COLO668 (cell line): Measurements from ENCODE around the gene POGLUT2.
A peak's percentile ranks its signal among the peaks of the same experiment; 100 is the strongest.
"Not testable (repeated sequence)": the region's sequence is repeated elsewhere in the genome, so short reads cannot be mapped to it uniquely, and the experiment has no call there.

Experiments
- DNase-seq: peaks from one replicate; lab custom pipeline; 2025; ENCODE audit not compliant: unreplicated experiment; lab: John Stamatoyannopoulos, UW

POGLUT2 gene

GRCh38 chr13:102807699-102808098, 8.9 kb upstream of the POGLUT2 start:
- DNase-seq = no peak

- no peak for DNase-seq
Measured at GRCh38 chr13:102805680-102806079, 6.9 kb upstream of the POGLUT2 start.

GRCh38 chr13:102800145-102801041, 1.6 kb upstream of the POGLUT2 start:
- peak; percentile 95 for DNase-seq

- peak; percentile 70 for DNase-seq
Measured at GRCh38 chr13:102799426-102800144, 809 bp upstream of the POGLUT2 start.

GRCh38 chr13:102793611-102794355, 5.0 kb downstream of the POGLUT2 start:
- no peak for DNase-seq

GRCh38 chr13:102792396-102792795, 6.4 kb downstream of the POGLUT2 start:
- no peak for DNase-seq

GRCh38 chr13:102788683-102789082, 10.1 kb downstream of the POGLUT2 start:
- DNase-seq = no peak

- no peak for DNase-seq
Measured at GRCh38 chr13:102784483-102784882, 14.3 kb downstream of the POGLUT2 start.

- DNase-seq = no peak
Measured at GRCh38 chr13:102781591-102781990, 17.2 kb downstream of the POGLUT2 start.

GRCh38 chr13:102780656-102781055, 18.1 kb downstream of the POGLUT2 start:
- not testable (repeated sequence) for DNase-seq

GRCh38 chr13:102779436-102780159, 19.2 kb downstream of the POGLUT2 start:
- DNase-seq = no peak

- no peak for DNase-seq
Measured at GRCh38 chr13:102777736-102778135, 21.0 kb downstream of the POGLUT2 start.

GRCh38 chr13:102776271-102776670, 22.5 kb downstream of the POGLUT2 start:
- DNase-seq = no peak

GRCh38 chr13:102774591-102775520, 23.9 kb downstream of the POGLUT2 start:
- DNase-seq = no peak

- DNase-seq = no peak
Measured at GRCh38 chr13:102774214-102774568, 24.6 kb downstream of the POGLUT2 start.

- DNase-seq = peak; percentile 98
Measured at GRCh38 chr13:102773441-102774213, 25.1 kb downstream of the POGLUT2 start, which contains the start of gene TEX30. TSS of gene TEX30 (minus strand) at chr13:102773786. CDS start at chr13:102770026, 3,760 bp downstream.

- no peak for DNase-seq
Measured at GRCh38 chr13:102772042-102772425, 26.7 kb downstream of the POGLUT2 start.

GRCh38 chr13:102771298-102772041, 27.3 kb downstream of the POGLUT2 start:
- DNase-seq = no peak
